GM12878 (cell line): ENCODE data around the gene TMEM121B. TPM values are rescaled to one million over a fixed set of nuclear protein-coding genes. Genes with fewer than 3 reads are reported as not detected.

Experiments used
- ATAC-seq: fragments of 200-7000 bp; cut with Tn5 transposase; 3 replicates; pipeline ENCODE4 v1.9.1; 2020; ENCODE audit warnings: mild to moderate bottlenecking, moderate library complexity
- BruUV-seq: library from RNA; stranded (reverse); fragments of 400-500 nt; replicated peaks from 2 replicates; lab custom pipeline; 2021; lab: Mats Ljungman, UMichigan
- CTCF ChIA-PET: fragments of 300-600 bp; sonication (Branson Sonifier 250); formaldehyde crosslinking; extraction: SDS; loops from one replicate; lab custom pipeline; 2021; ENCODE audit warnings: inconsistent platforms; lab: Yijun Ruan, JAX
- POLR2A ChIA-PET: fragments of 350-600 bp; formaldehyde crosslinking; extraction: SDS; loops from one replicate; lab custom pipeline; 2021; ENCODE audit warnings: inconsistent platforms; lab: Charles Lee
- RAD21 ChIA-PET: fragments of 300-600 bp; sonication (Branson Sonifier 250); formaldehyde crosslinking; loops from one replicate; lab custom pipeline; 2023; ENCODE audit warnings: antibody characterized with exemption; ENCODE audit not compliant: unreplicated experiment; lab: Charles Lee
- SMC1A ChIA-PET: fragments of 300-600 bp; sonication (Branson Sonifier 250); formaldehyde crosslinking; loops from one replicate; lab custom pipeline; 2023; ENCODE audit not compliant: unreplicated experiment, uncharacterized antibody; lab: Charles Lee
- DNase-seq: peaks from one replicate; pipeline ENCODE4 v3.0.0-alpha.2; 2011; ENCODE audit warnings: low read depth, low spot score
- FAIRE-seq: peaks from 3 replicates; lab custom pipeline; 2011; peaks lifted over from hg19 to GRCh38; lab: Jason Lieb, UNC
- H2AFZ ChIP-seq: 2 replicates; pipeline ENCODE4 v1.6.0; 2011; ENCODE audit warnings: low read depth, low read length, control low read depth; ENCODE audit not compliant: control insufficient read depth
- H3K27ac ChIP-seq: 2 replicates; pipeline ENCODE4 v1.5.1; 2011; ENCODE audit warnings: control low read depth; ENCODE audit not compliant: control insufficient read depth, insufficient read depth
- H3K27me3 ChIP-seq, 2 experiments: replicated peaks in 1 of 2; 2 replicates each; pipeline versions ENCODE4 v1.6.0 to v1.6.1; 2011; ENCODE audit warnings: low read length in 1 of 2; ENCODE audit not compliant: control insufficient read depth in 2 of 2, insufficient read depth in 2 of 2
- H3K36me3 ChIP-seq, 2 experiments: 2 replicates each; pipeline ENCODE4 v1.5.1; 2011; ENCODE audit warnings: low read length in 1 of 2; ENCODE audit not compliant: control insufficient read depth in 2 of 2, insufficient read depth in 2 of 2
- H3K4me1 ChIP-seq: 2 replicates; pipeline ENCODE4 v1.6.1; 2011; ENCODE audit warnings: mild to moderate bottlenecking, low read length, moderate library complexity, mixed read lengths; ENCODE audit not compliant: control insufficient read depth, insufficient read depth
- H3K4me2 ChIP-seq: 2 replicates; pipeline ENCODE4 v1.6.0; 2011; ENCODE audit warnings: control low read depth; ENCODE audit not compliant: control insufficient read depth, insufficient read depth
- H3K4me3 ChIP-seq: fragments of 200-600 bp; sonication (generic); 2 replicates; pipeline ENCODE4 v1.5.1; 2016
- H3K79me2 ChIP-seq: 2 replicates; pipeline ENCODE4 v1.6.0; 2011; ENCODE audit warnings: low read length; ENCODE audit not compliant: control insufficient read depth, insufficient read depth
- H3K9ac ChIP-seq: 2 replicates; pipeline ENCODE4 v1.8.0; 2011; ENCODE audit warnings: low read length, control low read depth, mixed read lengths; ENCODE audit not compliant: control insufficient read depth, insufficient read depth
- H3K9me3 ChIP-seq: replicated peaks from 3 replicates; pipeline ENCODE4 v1.5.1; 2011; ENCODE audit warnings: mild to moderate bottlenecking, low read length; ENCODE audit not compliant: control insufficient read depth, insufficient read depth
- H4K20me1 ChIP-seq: 2 replicates; pipeline ENCODE4 v1.6.0; 2011; ENCODE audit not compliant: control insufficient read depth, insufficient read depth
- CHD1 ChIP-seq: IDR thresholded peaks from 2 replicates; pipeline ENCODE4 v1.6.1; 2012; ENCODE audit warnings: low read depth, low read length, improper control_type of control experiment
- CREB1 ChIP-seq: IDR thresholded peaks from 2 replicates; pipeline ENCODE4 v1.6.1; 2012; ENCODE audit warnings: low read depth, mild to moderate bottlenecking, inconsistent platforms
- FOXM1 ChIP-seq: IDR thresholded peaks from 2 replicates; pipeline ENCODE4 v1.6.1; 2012; ENCODE audit warnings: low read depth, mild to moderate bottlenecking, inconsistent platforms, low read length, moderate library complexity
- HSF1 ChIP-seq: fragments of 150-350 bp; IDR thresholded peaks from 2 replicates; pipeline ENCODE4 v1.6.1; 2014; ENCODE audit warnings: mild to moderate bottlenecking, low read depth, low read length
- MLLT1 ChIP-seq: fragments of 450-650 bp; IDR thresholded peaks from 2 replicates; pipeline ENCODE4 v1.6.1; 2016; ENCODE audit warnings: mild to moderate bottlenecking
- POLR2AphosphoS2 ChIP-seq: IDR thresholded peaks from 2 replicates; pipeline ENCODE4 v1.6.1; 2011; ENCODE audit warnings: low read depth, mild to moderate bottlenecking, low read length, improper control_type of control experiment, moderate library complexity
- SMC3 ChIP-seq: IDR thresholded peaks from 2 replicates; pipeline ENCODE4 v1.6.1; 2011; ENCODE audit warnings: low read length, improper control_type of control experiment, borderline replicate concordance
- SPI1 ChIP-seq: IDR thresholded peaks from 2 replicates; pipeline ENCODE4 v1.6.1; 2011; ENCODE audit warnings: low read depth, mild to moderate bottlenecking, low read length, moderate library complexity, borderline replicate concordance; ENCODE audit not compliant: insufficient read depth
- TCF12 ChIP-seq: IDR thresholded peaks from 2 replicates; pipeline ENCODE4 v1.6.1; 2011; ENCODE audit warnings: low read depth, mild to moderate bottlenecking, low read length
- ZBTB40 ChIP-seq: fragments of 450-650 bp; IDR thresholded peaks from 2 replicates; pipeline ENCODE4 v1.6.1; 2016; ENCODE audit warnings: mild to moderate bottlenecking, moderate library complexity, borderline replicate concordance
- WGBS: methylation state at CpG from one replicate; pipeline ENCODE4 v1.1.6; 2016; ENCODE audit warnings: low lambda C conversion rate; ENCODE audit not compliant: insufficient replicate concordance, insufficient coverage; ENCODE audit errors: missing lambda C conversion rate; 5-methylcytosine and 5-hydroxymethylcytosine counted together
- in situ Hi-C: fragments of 300-500 bp; cut with MboI; formaldehyde crosslinking; loops from 9 replicates; pipeline ENCODE4 v1.14.3; 2018; ENCODE audit warnings: mixed read lengths
- intact Hi-C: fragments of 100-400 bp; cut with micrococcal nuclease; formaldehyde crosslinking; loops from one replicate; pipeline ENCODE4 v1.14.2; 2022; ENCODE audit not compliant: unreplicated experiment
- polyA plus RNA-seq, 11 experiments: library from polyadenylated mRNA; depleted of rRNA in 4 of 11; unstranded in 6 of 11; stranded (reverse) in 5 of 11; fragments of >200 nt; fragmentation: Nextera tagmentation in 4 of 11; fragmentation: Illumina TruSeq in 1 of 11; extraction: Ambion mirVana in 4 of 11; extraction: Trizol in 1 of 11; gene quantifications; 1 replicate in 1 of 11; 2 replicates in 10 of 11; pipeline versions ENCODE4 v1.2.1 to v1.2.3, GENCODE V29; 2011 to 2016; ENCODE audit warnings: inconsistent platforms in 2 of 11, missing spikeins in 2 of 11, low read depth in 1 of 11
- total RNA-seq, 4 experiments: library from RNA; depleted of rRNA in 3 of 4; stranded (reverse); fragments of >200 nt in 3 of 4; fragmentation: Illumina TruSeq in 1 of 4; extraction: Trizol in 1 of 4; gene quantifications; 2 replicates each; pipeline versions ENCODE4 v1.2.1 to v1.2.3, GENCODE V29; 2013 to 2021

Gene TMEM121B
- total and polyA plus RNA-seq, 10 of the 15 experiments (the other 5 are each of a cell fraction or from before 2014, with no cell fraction given): 0.02 to 0.10 (median 0.06) TPM; not detected in 5

GRCh38 chr22:17117890-17118289, 3.3 kb downstream of the TMEM121B start:
- no peak overlapping the region for H3K9ac ChIP-seq
- peaks cover 4% of the 10 kb centered on the region; the same call in 1 of the 2 replicates for H4K20me1 ChIP-seq
- no peak for TF ChIP-seq POLR2AphosphoS2
- TF ChIP-seq CREB1: no peak
- TF ChIP-seq CHD1: no peak
- no peak for TF ChIP-seq SMC3
- peak; percentile 51; the same call in 1 of the 2 replicates for TF ChIP-seq SPI1
- BruUV-seq: no TSS peak
- CTCF ChIA-PET: interaction anchor here (1.1 kb wide), 1 partner anchor 39 kb away, joined by 5 read pairs; no protein-coding TSS in a partner anchor
- H3K4me2 ChIP-seq: peak overlapping the region; percentile 15; the same call in 1 of the 2 replicates
- POLR2A ChIA-PET: interaction anchor here (0.6 kb wide), 1 partner anchor 156 kb away, joined by 3 read pairs; no protein-coding TSS in a partner anchor
- 3% methylated on average over 4 of the region's 4 CpGs for WGBS
- H3K79me2 ChIP-seq: no peaks in the 10 kb centered on the region
- in situ Hi-C loops: no loop called here
- intact Hi-C loops: no loop called here
- SMC1A ChIA-PET: no interaction called here
- H3K27me3 ChIP-seq: peaks cover 4 to 10% of the 10 kb centered on the region in 2 experiments
- RAD21 ChIA-PET: no interaction called here
- DNase-seq: peak; percentile 4
- H2AFZ ChIP-seq: no peak overlapping the region
- H3K36me3 ChIP-seq: no peaks in the 10 kb centered on the region
- FAIRE-seq: peak; percentile 69
- no peak overlapping the region for H3K4me3 ChIP-seq
- peak; percentile 43 for ATAC-seq
- no peak overlapping the region for H3K27ac ChIP-seq
- no peaks in the 10 kb centered on the region for H3K9me3 ChIP-seq
- H3K4me1 ChIP-seq: peaks cover 18% of the 10 kb centered on the region

- ChIA-PET POLR2A (no interaction called here), RAD21 (no interaction called here), SMC1A (no interaction called here), CTCF (interaction anchor here (1.1 kb wide), 1 partner anchor 40 kb away, joined by 5 read pairs; no protein-coding TSS in a partner anchor)
- Histone ChIP-seq H3K79me2 (no peaks in the 10 kb centered on the region), H3K36me3 (no peaks in the 10 kb centered on the region), H3K27ac (no peak overlapping the region), H3K27me3 (peaks cover 4 to 10% of the 10 kb centered on the region in 2 experiments), H3K4me2 (no peak overlapping the region), H3K4me3 (no peak overlapping the region), H3K9me3 (no peaks in the 10 kb centered on the region), H3K4me1 (peaks cover 18% of the 10 kb centered on the region), H4K20me1 (peaks cover 4% of the 10 kb centered on the region; the same call in 1 of the 2 replicates), H3K9ac (no peak overlapping the region), H2AFZ (no peak overlapping the region)
- in situ Hi-C loops (no loop called here), intact Hi-C loops (no loop called here)
- DNase-seq (no peak), FAIRE-seq (no peak), ATAC-seq (peak; percentile 17; the same call in 2 of the 3 replicates)
- BruUV-seq: no TSS peak
- WGBS: 79% methylated on average over 3 of the region's 3 CpGs
- TF ChIP-seq HSF1 (no peak), ZBTB40 (no peak), TCF12 (no peak), FOXM1 (no peak), MLLT1 (no peak)
Measured at GRCh38 chr22:17117400-17117799, 3.8 kb downstream of the TMEM121B start.
